Adipose tissue (tissue), 3 donors: ENCODE measurements around the gene POC1A. TPM values are rescaled to one million over a fixed set of nuclear protein-coding genes. Genes with fewer than 3 reads are reported as not detected.
"Not testable (repeated sequence)": the region's sequence is repeated elsewhere in the genome, so short reads cannot be mapped to it uniquely, and the experiment has no call there.

Source experiments
- H3K27ac ChIP-seq: one replicate; pipeline ENCODE4 v1.5.1; 2013; ENCODE audit warnings: low read depth, low read length
- whole genome bisulfite sequencing, 3 donors: extraction: QIAGEN DNeasy Blood & Tissue Kit; methylation state at CpG; one replicate each; pipeline ENCODE4 v1.1.7; 2013; 5-methylcytosine and 5-hydroxymethylcytosine counted together
- polyA plus RNA-seq, 3 donors: library from polyadenylated mRNA; stranded (reverse); fragments of 200-250 nt; gene quantifications; one replicate each; pipeline ENCODE4 v1.2.3, GENCODE V29; 2013
- donor health status: healthy with polysubstance abuse.
- donor health status: Bipolar disorder and iron deficiency.
- donor health status: healthy.

POC1A gene
- polyA plus RNA-seq, 3 donors, result 0.74 to 2.6 (median 0.90) TPM

- WGBS, 3 donors, result 54 to 93% (median 81%) methylated on average over 3 of the region's 3 CpGs
- no peak overlapping the region for H3K27ac ChIP-seq
These were observed 31.6 kb upstream of the POC1A start for GRCh38 chr3:52185837-52186236.

- no peak overlapping the region for H3K27ac ChIP-seq
- 76 to 97% (median 85%) methylated on average over 6 of the region's 6 CpGs for WGBS, 3 donors
These were observed 31.1 kb upstream of the POC1A start for GRCh38 chr3:52185311-52185710.

- no peak overlapping the region for H3K27ac ChIP-seq
- 89 to 93% (median 90%) methylated on average over 8 of the region's 8 CpGs for WGBS, 3 donors
These were observed 30.5 kb upstream of the POC1A start for GRCh38 chr3:52184690-52185089.

DNA sequence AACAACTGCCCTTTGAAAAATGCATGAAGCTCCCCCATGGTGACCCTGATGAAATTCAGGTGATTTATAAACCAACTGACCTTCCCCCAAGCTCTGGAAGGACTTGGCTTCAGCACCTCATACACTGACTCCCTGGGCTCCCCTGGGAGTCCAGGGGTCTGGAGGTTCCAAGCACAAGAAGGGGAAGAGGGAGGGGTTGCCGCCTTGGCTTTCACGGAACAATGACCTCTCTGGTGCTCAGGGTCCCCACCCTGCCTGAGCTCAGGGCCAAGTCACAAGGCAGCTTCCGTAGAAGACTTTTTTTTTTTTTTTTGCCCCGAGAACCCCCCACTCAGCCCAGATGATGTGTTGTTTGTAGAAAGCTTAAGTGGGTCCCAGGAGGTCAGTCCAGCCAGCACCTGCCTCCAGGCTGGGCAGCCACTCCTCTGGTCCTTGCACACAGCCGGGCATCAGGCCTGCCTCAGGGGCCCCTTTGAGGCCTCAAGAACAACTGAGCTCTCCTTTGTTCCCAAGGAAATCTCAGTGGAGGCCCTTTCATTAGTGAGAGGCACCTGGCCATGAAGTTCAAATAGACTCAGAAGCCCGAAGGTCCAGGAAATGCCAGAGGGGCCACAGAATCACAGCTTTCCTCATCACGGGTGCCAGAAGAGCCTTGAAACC is 29.7 kb upstream of the POC1A start:
- H3K27ac ChIP-seq, result no peak overlapping the region
- WGBS, 3 donors, result 63 to 88% (median 64%) methylated on average over 7 of the region's 7 CpGs

DNA sequence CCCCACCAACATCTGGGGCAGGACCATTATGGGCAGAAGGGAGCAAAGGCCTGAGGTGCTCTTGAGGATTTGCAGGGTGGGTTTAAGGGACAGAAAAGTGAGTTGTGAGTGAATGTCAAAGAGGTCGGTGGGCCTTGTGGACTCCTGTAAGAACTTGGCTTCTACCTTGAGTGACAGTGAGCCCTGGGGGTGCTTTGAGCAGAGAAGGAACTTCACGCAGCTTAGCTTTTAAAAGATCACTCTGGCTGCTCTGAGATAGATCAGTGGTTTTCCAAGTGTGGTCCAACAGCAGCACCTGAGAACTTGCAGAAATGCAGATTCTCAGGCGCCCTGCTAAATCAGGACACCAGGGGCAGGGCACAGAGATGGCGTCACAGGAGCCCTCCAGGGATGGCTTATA is 28.5 kb upstream of the POC1A start:
- no peak overlapping the region for H3K27ac ChIP-seq
- WGBS, 3 donors, result 85 to 92% (median 89%) methylated on average over 4 of the region's 4 CpGs

DNA sequence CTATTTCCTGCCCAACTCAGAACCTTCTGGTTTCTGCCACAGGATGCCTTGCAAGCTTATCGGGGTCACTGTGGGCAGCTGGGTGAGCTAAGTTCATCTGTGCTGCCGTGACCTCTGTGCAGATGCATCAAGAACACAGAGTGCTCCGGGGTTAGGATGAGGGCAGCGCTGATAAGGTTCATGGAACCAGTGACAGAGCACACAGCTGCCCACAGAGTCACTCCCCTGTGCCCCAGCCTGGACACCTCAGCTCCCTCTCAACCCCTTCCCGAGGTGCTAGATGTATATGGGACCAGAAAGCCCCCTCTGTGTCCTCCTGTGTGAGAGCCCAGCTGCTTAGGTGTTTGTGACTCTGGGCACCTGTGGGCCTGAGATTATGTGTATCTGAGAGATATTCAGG is 28.0 kb upstream of the POC1A start:
- H3K27ac ChIP-seq, result no peak overlapping the region
- WGBS, 3 donors, result 75 to 85% (median 76%) methylated on average over 5 of the region's 5 CpGs

GRCh38 chr3:52181543-52181942 is 27.3 kb upstream of the POC1A start:
- 63 to 72% (median 66%) methylated on average over 4 of the region's 4 CpGs for WGBS, 3 donors
- no peak overlapping the region for H3K27ac ChIP-seq

DNA sequence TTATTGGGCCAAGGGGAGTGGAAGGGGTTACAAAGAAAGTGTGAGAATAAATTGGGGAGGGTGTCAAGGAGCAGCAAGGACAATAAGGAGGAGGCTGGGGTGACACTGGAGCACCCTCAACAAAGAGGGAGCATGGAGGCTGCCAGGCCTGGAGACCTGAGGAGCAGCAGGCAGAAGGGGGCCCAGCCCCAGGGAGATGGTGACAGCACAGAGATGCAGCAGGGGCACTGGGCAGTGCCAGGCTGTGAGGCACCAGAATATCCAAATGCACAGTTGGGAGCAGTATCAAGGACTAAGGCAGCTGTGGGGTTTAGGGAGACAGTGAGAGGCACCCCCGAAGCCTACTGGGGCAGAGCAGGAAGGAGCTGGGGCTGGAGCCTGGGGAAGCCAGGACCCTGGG is 24.3 kb upstream of the POC1A start:
- H3K27ac ChIP-seq, result no peak overlapping the region
- WGBS, 3 donors, result 92 to 100% (median 97%) methylated on average over 1 of the region's 1 CpG

GRCh38 chr3:52178126-52178525 is 23.9 kb upstream of the POC1A start:
- not testable (repeated sequence) for H3K27ac ChIP-seq
- WGBS, 3 donors, result 82 to 83% (median 83%) methylated on average over 4 of the region's 4 CpGs

DNA sequence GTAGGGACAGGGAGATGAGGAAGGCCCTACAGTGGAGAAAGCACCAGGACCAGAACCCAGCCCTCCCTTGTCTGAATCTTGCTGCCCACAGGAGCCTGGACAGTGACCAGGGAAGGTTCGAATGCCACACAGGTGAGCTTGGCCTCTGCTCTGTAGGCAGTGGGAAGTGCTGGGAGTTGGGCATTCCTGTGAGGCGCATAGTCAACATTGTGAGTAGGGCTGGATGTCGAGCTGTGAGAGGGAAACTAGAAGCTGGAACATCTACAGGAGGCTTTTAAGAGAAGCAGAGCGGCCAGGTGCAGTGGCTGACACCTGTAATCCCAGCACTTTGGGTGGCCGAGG is 23.4 kb upstream of the POC1A start:
- 86 to 94% (median 88%) methylated on average over 5 of the region's 5 CpGs for WGBS, 3 donors
- H3K27ac ChIP-seq, result no peak overlapping the region

GRCh38 chr3:52176951-52177700 is 22.9 kb upstream of the POC1A start:
- WGBS, 3 donors, result 60 to 68% (median 68%) methylated on average over 15 of the region's 15 CpGs
- H3K27ac ChIP-seq, result no peak overlapping the region

DNA sequence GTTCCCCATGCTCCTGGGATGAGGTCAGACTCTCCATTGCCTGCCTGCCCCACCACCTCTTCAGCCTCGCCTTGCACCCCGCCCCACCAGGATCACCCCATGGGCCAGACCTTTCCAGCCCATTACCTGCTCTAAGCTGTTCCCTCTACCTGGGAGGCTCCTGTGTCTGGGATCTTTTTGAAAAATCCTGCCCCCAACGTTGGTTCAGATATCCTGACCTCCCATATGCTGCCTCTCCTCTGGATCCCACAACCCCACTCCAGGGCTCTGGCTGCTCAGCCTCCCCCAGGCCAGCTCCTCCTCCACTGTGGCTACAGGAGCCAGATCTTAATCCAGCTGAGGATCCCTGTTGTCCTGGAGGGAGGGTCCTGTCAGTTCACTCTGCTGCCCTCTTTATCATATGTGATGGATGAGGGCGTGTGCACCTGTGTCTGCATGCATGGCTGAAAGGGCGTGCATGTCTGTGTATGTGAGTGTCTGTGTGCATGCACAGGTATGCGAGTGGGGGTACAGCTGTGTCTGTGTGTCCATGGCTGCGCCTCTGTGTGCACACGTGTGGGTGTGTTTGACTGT is 22.0 kb upstream of the POC1A start:
- no peak overlapping the region for H3K27ac ChIP-seq
- WGBS, 3 donors, result 80 to 90% (median 89%) methylated on average over 8 of the region's 8 CpGs

GRCh38 chr3:52175416-52176179 is 21.4 kb upstream of the POC1A start:
- H3K27ac ChIP-seq, result no peak overlapping the region
- 90 to 95% (median 94%) methylated on average over 14 of the region's 14 CpGs for WGBS, 3 donors

GRCh38 chr3:52174896-52175295 is 20.7 kb upstream of the POC1A start:
- 75 to 92% (median 82%) methylated on average over 9 of the region's 9 CpGs for WGBS, 3 donors

GRCh38 chr3:52173101-52173500 is 18.9 kb upstream of the POC1A start:
- WGBS, 3 donors, result 89 to 93% (median 89%) methylated on average over 1 of the region's 1 CpG
- H3K27ac ChIP-seq, result no peak overlapping the region

More at GRCh38 chr3:52174896-52175295, 20.7 kb upstream of the POC1A start:
- H3K27ac ChIP-seq, result no peak overlapping the region

GRCh38 chr3:52172262-52172757 is 18.1 kb upstream of the POC1A start:
- 88 to 91% (median 89%) methylated on average over 5 of the region's 5 CpGs for WGBS, 3 donors
- H3K27ac ChIP-seq, result no peak overlapping the region

DNA sequence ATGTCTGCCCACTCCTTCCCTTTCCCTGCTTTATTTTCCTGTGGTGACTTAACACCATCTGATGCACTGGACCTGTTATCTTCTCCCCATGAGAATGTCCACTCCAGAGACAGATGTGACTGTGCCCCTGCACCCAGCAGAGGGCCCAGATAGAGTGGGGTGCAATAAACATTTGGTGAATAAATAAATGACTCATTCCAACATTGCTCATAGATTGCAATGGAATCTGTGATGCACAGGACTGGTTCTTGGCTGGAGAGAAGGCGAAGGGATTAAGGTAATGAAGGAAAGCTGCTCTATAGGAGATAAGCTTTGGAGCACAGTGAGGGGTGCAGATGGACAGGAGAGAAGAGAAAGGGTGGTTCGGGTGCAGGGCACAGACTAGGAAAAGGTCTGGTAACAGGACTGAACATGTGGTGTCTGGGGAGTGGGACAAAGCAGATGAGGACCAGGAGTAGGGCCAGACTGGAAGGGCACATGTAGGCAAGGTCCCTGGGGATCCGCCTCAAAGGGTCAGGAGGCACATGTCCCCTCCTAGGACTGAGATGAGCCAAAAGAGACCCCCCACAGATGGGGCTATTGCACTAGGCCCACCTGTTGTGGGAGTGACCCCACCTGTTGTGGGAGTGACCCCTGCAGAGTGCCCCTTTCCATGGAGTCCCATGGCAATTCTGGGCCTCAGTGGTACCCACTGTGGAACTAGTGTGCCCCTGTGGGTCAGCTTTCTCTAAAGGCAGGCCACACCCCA is 17.5 kb upstream of the POC1A start:
- no peak overlapping the region for H3K27ac ChIP-seq
- 86 to 97% (median 92%) methylated on average over 3 of the region's 3 CpGs for WGBS, 3 donors

DNA sequence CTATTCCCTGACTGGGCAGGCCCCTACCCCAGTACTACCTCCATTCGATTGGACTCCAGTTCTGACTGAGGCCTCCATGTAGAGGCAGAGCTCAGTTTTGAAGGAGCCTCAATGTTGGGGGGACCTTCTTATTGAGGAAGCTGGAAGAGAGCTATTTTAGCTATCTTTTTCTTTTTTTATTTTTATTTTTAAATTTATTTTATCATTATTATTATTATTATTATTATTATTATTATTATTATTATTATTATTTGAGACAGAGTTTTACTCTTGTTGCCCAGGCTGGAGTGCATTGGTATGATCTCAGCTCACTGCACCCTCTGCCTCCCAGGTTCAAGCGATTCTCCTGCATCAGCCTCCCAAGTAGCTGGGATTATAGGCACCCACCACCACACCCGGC is 16.0 kb upstream of the POC1A start:
- WGBS, 3 donors, result 90 to 97% (median 96%) methylated on average over 3 of the region's 3 CpGs
- not testable (repeated sequence) for H3K27ac ChIP-seq
